ENCODE data around the gene TPCN1. TPM values are rescaled to one million over a fixed set of nuclear protein-coding genes. Genes with fewer than 3 reads are reported as not detected.
A peak's percentile ranks its signal among the peaks of the same experiment; 100 is the strongest.

Gene TPCN1
- total RNA-seq, 2 donors from 2014 or later, result 45.1 to 78.4 TPM

- H3K4me3 ChIP-seq, result no peak overlapping the region
- H3K36me3 ChIP-seq (replicated peaks in 1 of 2; ENCODE audit: insufficient read depth in 1 of 2, low read depth in 2 of 2), result no peaks in the 10 kb centered on the region
- peak overlapping the region; percentile 70 to 83 (median 76) for H3K27ac ChIP-seq
- H3K4me1 ChIP-seq, result peaks cover 47% of the 10 kb centered on the region
- intact Hi-C loops (cut with DNase I), result no loop called here
- no peak for TF ChIP-seq CTCF (IDR thresholded peaks at IDR 0.05)
- peak in 2 of 3 donors; percentile 29 to 36 for TF ChIP-seq POLR2A (IDR thresholded peaks at IDR 0.05)
- WGBS, 2 donors, result 32 to 60% methylated on average over 6 to 12 of the region's 12 CpGs
- H3K27me3 ChIP-seq, result no peaks in the 10 kb centered on the region
- peak; percentile 88 for ATAC-seq
- no peaks in the 10 kb centered on the region for H3K9me3 ChIP-seq
- peak; percentile 87 to 93 (median 92) for DNase-seq
Measured at GRCh38 chr12:113200021-113200797, 21.1 kb upstream of the TPCN1 start.

- no peak for TF ChIP-seq CTCF (IDR thresholded peaks at IDR 0.05)
- no peak for TF ChIP-seq POLR2A (IDR thresholded peaks at IDR 0.05)
- ATAC-seq (peak; percentile 39), DNase-seq (peak; percentile 47 to 70 (median 64))
- H3K36me3 ChIP-seq (replicated peaks in 1 of 2; ENCODE audit: insufficient read depth in 1 of 2, low read depth in 2 of 2), result no peaks in the 10 kb centered on the region
- H3K27me3 ChIP-seq, result no peaks in the 10 kb centered on the region
- peaks cover 52% of the 10 kb centered on the region for H3K4me1 ChIP-seq
- H3K4me3 ChIP-seq, result no peak overlapping the region
- peak overlapping the region; percentile 70 to 83 (median 76) for H3K27ac ChIP-seq
- WGBS, 2 donors, result 54 to 59% methylated on average over 7 to 14 of the region's 14 CpGs
- intact Hi-C loops (cut with DNase I), result no loop called here
- H3K9me3 ChIP-seq, result no peaks in the 10 kb centered on the region
Measured at GRCh38 chr12:113201187-113202177, 19.8 kb upstream of the TPCN1 start.

- H3K9me3 ChIP-seq, result no peaks in the 10 kb centered on the region
- DNase-seq (no peak), ATAC-seq (no peak)
- intact Hi-C loops (cut with DNase I), result no loop called here
- no peak for TF ChIP-seq CTCF (IDR thresholded peaks at IDR 0.05)
- TF ChIP-seq POLR2A (IDR thresholded peaks at IDR 0.05), result no peak
- H3K4me1 ChIP-seq, result peaks cover 50% of the 10 kb centered on the region
- WGBS, 2 donors, result 87 to 90% methylated on average over 2 to 4 of the region's 4 CpGs
- H3K4me3 ChIP-seq, result no peak overlapping the region
- H3K36me3 ChIP-seq (replicated peaks in 1 of 2; ENCODE audit: insufficient read depth in 1 of 2, low read depth in 2 of 2), result no peaks in the 10 kb centered on the region
- H3K27ac ChIP-seq, result peak overlapping the region; percentile 70 to 83 (median 76)
- H3K27me3 ChIP-seq, result no peaks in the 10 kb centered on the region
Measured at GRCh38 chr12:113202300-113203075, 18.8 kb upstream of the TPCN1 start.

- intact Hi-C loops (cut with DNase I), result no loop called here
- Histone ChIP-seq H3K27me3 (no peaks in the 10 kb centered on the region), H3K9me3 (no peaks in the 10 kb centered on the region), H3K4me3 (no peak overlapping the region), H3K4me1 (peaks cover 47% of the 10 kb centered on the region), H3K27ac (peak overlapping the region in 2 of 4 donors; percentile 5 to 32), H3K36me3 (replicated peaks in 1 of 2; ENCODE audit: insufficient read depth in 1 of 2, low read depth in 2 of 2) (no peaks in the 10 kb centered on the region)
- DNase-seq, result no peak
- TF ChIP-seq POLR2A (IDR thresholded peaks at IDR 0.05) (no peak), CTCF (IDR thresholded peaks at IDR 0.05) (no peak)
- no peak for ATAC-seq
- 71 to 80% methylated on average over 8 of the region's 8 CpGs for WGBS, 2 donors
Measured at GRCh38 chr12:113203852-113204760, 17.2 kb upstream of the TPCN1 start.
